Measurements from ENCODE around the gene SNX13.

Gene SNX13

GRCh38 chr7:17946591-17946990, 6.3 kb upstream of the SNX13 start:
- H3K27me3 ChIP-seq (ENCODE audit: control insufficient read depth in 1 of 2, insufficient read depth in 2 of 2, low read length in 2 of 2), result no peaks in the 10 kb centered on the region
- H3K9ac ChIP-seq (ENCODE audit: low read depth in 1 of 2, low read length in 2 of 2), result no peak overlapping the region
- H3K27ac ChIP-seq (ENCODE audit: low read depth, low read length), result no peak overlapping the region
- H3K4me1 ChIP-seq (ENCODE audit: control insufficient read depth in 1 of 2, insufficient read depth in 2 of 2, low read length in 2 of 2), result peaks cover 0 to 7% of the 10 kb centered on the region in 2 donors
- H3K9me3 ChIP-seq (ENCODE audit: control insufficient read depth in 1 of 2, low read length in 2 of 2), result no peaks in the 10 kb centered on the region
- no peak overlapping the region for H3K4me3 ChIP-seq (ENCODE audit: low read depth in 1 of 2, low read length in 2 of 2)
- H3K36me3 ChIP-seq (ENCODE audit: control insufficient read depth in 1 of 2, insufficient read depth in 2 of 2, low read length in 2 of 2), result no peaks in the 10 kb centered on the region

GRCh38 chr7:17944720-17945119, 4.4 kb upstream of the SNX13 start:
- Histone ChIP-seq H3K4me3 (ENCODE audit: low read depth in 1 of 2, low read length in 2 of 2) (no peak overlapping the region), H3K27ac (ENCODE audit: low read depth, low read length) (no peak overlapping the region), H3K9ac (ENCODE audit: low read depth in 1 of 2, low read length in 2 of 2) (no peak overlapping the region), H3K36me3 (ENCODE audit: control insufficient read depth in 1 of 2, insufficient read depth in 2 of 2, low read length in 2 of 2) (no peaks in the 10 kb centered on the region), H3K4me1 (ENCODE audit: control insufficient read depth in 1 of 2, insufficient read depth in 2 of 2, low read length in 2 of 2) (peaks cover 7 to 10% of the 10 kb centered on the region in 2 donors), H3K9me3 (ENCODE audit: control insufficient read depth in 1 of 2, low read length in 2 of 2) (no peaks in the 10 kb centered on the region), H3K27me3 (ENCODE audit: control insufficient read depth in 1 of 2, insufficient read depth in 2 of 2, low read length in 2 of 2) (no peaks in the 10 kb centered on the region)

- H3K27me3 ChIP-seq (ENCODE audit: control insufficient read depth in 1 of 2, insufficient read depth in 2 of 2, low read length in 2 of 2), result no peaks in the 10 kb centered on the region
- no peak overlapping the region for H3K27ac ChIP-seq (ENCODE audit: low read depth, low read length)
- H3K9me3 ChIP-seq (ENCODE audit: control insufficient read depth in 1 of 2, low read length in 2 of 2), result no peaks in the 10 kb centered on the region
- no peak overlapping the region for H3K4me3 ChIP-seq (ENCODE audit: low read depth in 1 of 2, low read length in 2 of 2)
- peaks cover 14 to 21% of the 10 kb centered on the region in 2 donors for H3K4me1 ChIP-seq (ENCODE audit: control insufficient read depth in 1 of 2, insufficient read depth in 2 of 2, low read length in 2 of 2)
- no peaks in the 10 kb centered on the region for H3K36me3 ChIP-seq (ENCODE audit: control insufficient read depth in 1 of 2, insufficient read depth in 2 of 2, low read length in 2 of 2)
- no peak overlapping the region for H3K9ac ChIP-seq (ENCODE audit: low read depth in 1 of 2, low read length in 2 of 2)
Measured at GRCh38 chr7:17943006-17943405, 2.7 kb upstream of the SNX13 start.

GRCh38 chr7:17942231-17942630, 1.9 kb upstream of the SNX13 start:
- no peak overlapping the region for H3K4me3 ChIP-seq (ENCODE audit: low read depth in 1 of 2, low read length in 2 of 2)
- no peak overlapping the region for H3K27ac ChIP-seq (ENCODE audit: low read depth, low read length)
- peaks cover 22 to 27% of the 10 kb centered on the region in 2 donors for H3K4me1 ChIP-seq (ENCODE audit: control insufficient read depth in 1 of 2, insufficient read depth in 2 of 2, low read length in 2 of 2)
- H3K9ac ChIP-seq (ENCODE audit: low read depth in 1 of 2, low read length in 2 of 2), result no peak overlapping the region
- no peaks in the 10 kb centered on the region for H3K9me3 ChIP-seq (ENCODE audit: control insufficient read depth in 1 of 2, low read length in 2 of 2)
- H3K36me3 ChIP-seq (ENCODE audit: control insufficient read depth in 1 of 2, insufficient read depth in 2 of 2, low read length in 2 of 2), result no peaks in the 10 kb centered on the region
- H3K27me3 ChIP-seq (ENCODE audit: control insufficient read depth in 1 of 2, insufficient read depth in 2 of 2, low read length in 2 of 2), result no peaks in the 10 kb centered on the region

GRCh38 chr7:17940951-17941431, 697 bp upstream of the SNX13 start:
- H3K4me1 ChIP-seq (ENCODE audit: control insufficient read depth in 1 of 2, insufficient read depth in 2 of 2, low read length in 2 of 2), result peaks cover 25 to 27% of the 10 kb centered on the region in 2 donors
- peak overlapping the region; percentile 96 to 97 for H3K9ac ChIP-seq (ENCODE audit: low read depth in 1 of 2, low read length in 2 of 2)
- H3K27ac ChIP-seq (ENCODE audit: low read depth, low read length), result peak overlapping the region; percentile 95
- H3K9me3 ChIP-seq (ENCODE audit: control insufficient read depth in 1 of 2, low read length in 2 of 2), result no peaks in the 10 kb centered on the region
- H3K4me3 ChIP-seq (ENCODE audit: low read depth in 1 of 2, low read length in 2 of 2), result peak overlapping the region; percentile 92 to 97
- no peaks in the 10 kb centered on the region for H3K36me3 ChIP-seq (ENCODE audit: control insufficient read depth in 1 of 2, insufficient read depth in 2 of 2, low read length in 2 of 2)
- H3K27me3 ChIP-seq (ENCODE audit: control insufficient read depth in 1 of 2, insufficient read depth in 2 of 2, low read length in 2 of 2), result no peaks in the 10 kb centered on the region

GRCh38 chr7:17939606-17940301, 540 bp downstream of the SNX13 start:
- no peaks in the 10 kb centered on the region for H3K9me3 ChIP-seq (ENCODE audit: control insufficient read depth in 1 of 2, low read length in 2 of 2)
- H3K4me3 ChIP-seq (ENCODE audit: low read depth in 1 of 2, low read length in 2 of 2), result peak overlapping the region; percentile 92 to 97
- peaks cover 25 to 27% of the 10 kb centered on the region in 2 donors for H3K4me1 ChIP-seq (ENCODE audit: control insufficient read depth in 1 of 2, insufficient read depth in 2 of 2, low read length in 2 of 2)
- H3K27me3 ChIP-seq (ENCODE audit: control insufficient read depth in 1 of 2, insufficient read depth in 2 of 2, low read length in 2 of 2), result no peaks in the 10 kb centered on the region
- H3K9ac ChIP-seq (ENCODE audit: low read depth in 1 of 2, low read length in 2 of 2), result peak overlapping the region; percentile 96 to 97
- H3K36me3 ChIP-seq (ENCODE audit: control insufficient read depth in 1 of 2, insufficient read depth in 2 of 2, low read length in 2 of 2), result no peaks in the 10 kb centered on the region
- H3K27ac ChIP-seq (ENCODE audit: low read depth, low read length), result peak overlapping the region; percentile 95

- H3K9me3 ChIP-seq (ENCODE audit: control insufficient read depth in 1 of 2, low read length in 2 of 2), result no peaks in the 10 kb centered on the region
- peak overlapping the region; percentile 92 to 97 for H3K4me3 ChIP-seq (ENCODE audit: low read depth in 1 of 2, low read length in 2 of 2)
- no peaks in the 10 kb centered on the region for H3K27me3 ChIP-seq (ENCODE audit: control insufficient read depth in 1 of 2, insufficient read depth in 2 of 2, low read length in 2 of 2)
- no peaks in the 10 kb centered on the region for H3K36me3 ChIP-seq (ENCODE audit: control insufficient read depth in 1 of 2, insufficient read depth in 2 of 2, low read length in 2 of 2)
- no peak overlapping the region for H3K27ac ChIP-seq (ENCODE audit: low read depth, low read length)
- H3K4me1 ChIP-seq (ENCODE audit: control insufficient read depth in 1 of 2, insufficient read depth in 2 of 2, low read length in 2 of 2), result peaks cover 25 to 27% of the 10 kb centered on the region in 2 donors
- H3K9ac ChIP-seq (ENCODE audit: low read depth in 1 of 2, low read length in 2 of 2), result peak overlapping the region; percentile 96 to 97
Measured at GRCh38 chr7:17939211-17939605, 1.1 kb downstream of the SNX13 start.

GRCh38 chr7:17937506-17938120, 2.7 kb downstream of the SNX13 start:
- Histone ChIP-seq H3K9ac (ENCODE audit: low read depth in 1 of 2, low read length in 2 of 2) (no peak overlapping the region), H3K4me1 (ENCODE audit: control insufficient read depth in 1 of 2, insufficient read depth in 2 of 2, low read length in 2 of 2) (peaks cover 25 to 27% of the 10 kb centered on the region in 2 donors), H3K4me3 (ENCODE audit: low read depth in 1 of 2, low read length in 2 of 2) (peak overlapping the region; percentile 92 to 97), H3K27ac (ENCODE audit: low read depth, low read length) (no peak overlapping the region), H3K36me3 (ENCODE audit: control insufficient read depth in 1 of 2, insufficient read depth in 2 of 2, low read length in 2 of 2) (no peaks in the 10 kb centered on the region), H3K27me3 (ENCODE audit: control insufficient read depth in 1 of 2, insufficient read depth in 2 of 2, low read length in 2 of 2) (no peaks in the 10 kb centered on the region), H3K9me3 (ENCODE audit: control insufficient read depth in 1 of 2, low read length in 2 of 2) (no peaks in the 10 kb centered on the region)

GRCh38 chr7:17936321-17936720, 4.0 kb downstream of the SNX13 start:
- H3K27me3 ChIP-seq (ENCODE audit: control insufficient read depth in 1 of 2, insufficient read depth in 2 of 2, low read length in 2 of 2), result no peaks in the 10 kb centered on the region
- H3K27ac ChIP-seq (ENCODE audit: low read depth, low read length), result no peak overlapping the region
- no peak overlapping the region for H3K4me3 ChIP-seq (ENCODE audit: low read depth in 1 of 2, low read length in 2 of 2)
- no peaks in the 10 kb centered on the region for H3K36me3 ChIP-seq (ENCODE audit: control insufficient read depth in 1 of 2, insufficient read depth in 2 of 2, low read length in 2 of 2)
- no peak overlapping the region for H3K9ac ChIP-seq (ENCODE audit: low read depth in 1 of 2, low read length in 2 of 2)
- peaks cover 20 to 25% of the 10 kb centered on the region in 2 donors for H3K4me1 ChIP-seq (ENCODE audit: control insufficient read depth in 1 of 2, insufficient read depth in 2 of 2, low read length in 2 of 2)
- H3K9me3 ChIP-seq (ENCODE audit: control insufficient read depth in 1 of 2, low read length in 2 of 2), result no peaks in the 10 kb centered on the region

- Histone ChIP-seq H3K27ac (ENCODE audit: low read depth, low read length) (no peak overlapping the region), H3K9me3 (ENCODE audit: control insufficient read depth in 1 of 2, low read length in 2 of 2) (no peaks in the 10 kb centered on the region), H3K36me3 (ENCODE audit: control insufficient read depth in 1 of 2, insufficient read depth in 2 of 2, low read length in 2 of 2) (no peaks in the 10 kb centered on the region), H3K4me1 (ENCODE audit: control insufficient read depth in 1 of 2, insufficient read depth in 2 of 2, low read length in 2 of 2) (peaks cover 17 to 20% of the 10 kb centered on the region in 2 donors), H3K4me3 (ENCODE audit: low read depth in 1 of 2, low read length in 2 of 2) (no peak overlapping the region), H3K9ac (ENCODE audit: low read depth in 1 of 2, low read length in 2 of 2) (no peak overlapping the region), H3K27me3 (ENCODE audit: control insufficient read depth in 1 of 2, insufficient read depth in 2 of 2, low read length in 2 of 2) (no peaks in the 10 kb centered on the region)
Measured at GRCh38 chr7:17934612-17935240, 5.6 kb downstream of the SNX13 start.
